Measurements from ENCODE around the gene USP40. TPM values are rescaled to one million over a fixed set of nuclear protein-coding genes. Genes with fewer than 3 reads are reported as not detected.

The USP40 gene
- total RNA-seq, 2 donors from 2014 or later, result 12.9 to 22.4 TPM

- no peak for DNase-seq
- H3K4me1 Mint-ChIP-seq, result no peaks in the 10 kb centered on the region
These were observed 105.7 kb downstream of the USP40 start for GRCh38 chr2:233460726-233461441.

GRCh38 chr2:233459426-233459825 is 107.2 kb downstream of the USP40 start:
- WGBS, 2 experiments (ENCODE audit: insufficient coverage in 1 of 2, insufficient read length in 1 of 2), result 90 to 94% methylated on average over 6 to 10 of the region's 10 CpGs
- Mint-ChIP-seq H3K27me3 (ENCODE audit: insufficient read depth) (no peaks in the 10 kb centered on the region), H3K27ac (no peak overlapping the region), H3K4me1 (no peaks in the 10 kb centered on the region), H3K4me3 (no peak overlapping the region), H3K36me3 (ENCODE audit: low read depth) (peaks cover 36% of the 10 kb centered on the region), H3K9me3 (no peaks in the 10 kb centered on the region)
- Histone ChIP-seq H3K4me3 (ENCODE audit: low read length) (no peak overlapping the region), H3K27me3 (ENCODE audit: control insufficient read depth, insufficient read depth, low read length, poor library complexity, severe bottlenecking) (no peaks in the 10 kb centered on the region), H3K9ac (ENCODE audit: extremely low read depth, low read length, poor library complexity, severe bottlenecking) (no peak overlapping the region), H3K4me1 (ENCODE audit: control insufficient read depth, insufficient read depth, low read length) (no peaks in the 10 kb centered on the region), H3K36me3 (ENCODE audit: control insufficient read depth, insufficient read depth, low read length) (peaks cover 13% of the 10 kb centered on the region), H3K9me3 (ENCODE audit: control insufficient read depth, low read length) (no peaks in the 10 kb centered on the region), H3K27ac (ENCODE audit: low read depth, low read length) (no peak overlapping the region)
- DNase-seq, result no peak
- TF ChIP-seq CTCF (conservative IDR thresholded peaks at IDR 0.05), result no peak

More at GRCh38 chr2:233460726-233461441, 105.7 kb downstream of the USP40 start:
- Histone ChIP-seq H3K36me3 (ENCODE audit: control insufficient read depth, insufficient read depth, low read length) (peaks cover 1% of the 10 kb centered on the region), H3K4me3 (ENCODE audit: low read length) (no peak overlapping the region), H3K27me3 (ENCODE audit: control insufficient read depth, insufficient read depth, low read length, poor library complexity, severe bottlenecking) (no peaks in the 10 kb centered on the region), H3K4me1 (ENCODE audit: control insufficient read depth, insufficient read depth, low read length) (no peaks in the 10 kb centered on the region), H3K9ac (ENCODE audit: extremely low read depth, low read length, poor library complexity, severe bottlenecking) (no peak overlapping the region), H3K27ac (ENCODE audit: low read depth, low read length) (no peak overlapping the region), H3K9me3 (ENCODE audit: control insufficient read depth, low read length) (no peaks in the 10 kb centered on the region)
- TF ChIP-seq CTCF (conservative IDR thresholded peaks at IDR 0.05), result no peak
- H3K27ac Mint-ChIP-seq, result no peak overlapping the region
- H3K9me3 Mint-ChIP-seq, result no peaks in the 10 kb centered on the region
- 90 to 92% methylated on average over 22 to 32 of the region's 32 CpGs for WGBS, 2 experiments (ENCODE audit: insufficient coverage in 1 of 2, insufficient read length in 1 of 2)
- no peak overlapping the region for H3K4me3 Mint-ChIP-seq
- H3K36me3 Mint-ChIP-seq (ENCODE audit: low read depth), result peaks cover 27% of the 10 kb centered on the region
- no peaks in the 10 kb centered on the region for H3K27me3 Mint-ChIP-seq (ENCODE audit: insufficient read depth)

GRCh38 chr2:233458826-233459225 is 107.8 kb downstream of the USP40 start:
- Mint-ChIP-seq H3K4me1 (no peaks in the 10 kb centered on the region), H3K9me3 (no peaks in the 10 kb centered on the region), H3K27ac (no peak overlapping the region), H3K27me3 (ENCODE audit: insufficient read depth) (no peaks in the 10 kb centered on the region), H3K4me3 (no peak overlapping the region), H3K36me3 (ENCODE audit: low read depth) (peaks cover 37% of the 10 kb centered on the region)
- 96 to 97% methylated on average over 5 to 8 of the region's 8 CpGs for WGBS, 2 experiments (ENCODE audit: insufficient coverage in 1 of 2, insufficient read length in 1 of 2)
- H3K36me3 ChIP-seq (ENCODE audit: control insufficient read depth, insufficient read depth, low read length), result peaks cover 16% of the 10 kb centered on the region
- DNase-seq, result no peak
- H3K27me3 ChIP-seq (ENCODE audit: control insufficient read depth, insufficient read depth, low read length, poor library complexity, severe bottlenecking), result no peaks in the 10 kb centered on the region
- no peaks in the 10 kb centered on the region for H3K9me3 ChIP-seq (ENCODE audit: control insufficient read depth, low read length)
- H3K4me3 ChIP-seq (ENCODE audit: low read length), result no peak overlapping the region
- TF ChIP-seq CTCF (conservative IDR thresholded peaks at IDR 0.05), result no peak
- no peaks in the 10 kb centered on the region for H3K4me1 ChIP-seq (ENCODE audit: control insufficient read depth, insufficient read depth, low read length)
- H3K27ac ChIP-seq (ENCODE audit: low read depth, low read length), result no peak overlapping the region
- no peak overlapping the region for H3K9ac ChIP-seq (ENCODE audit: extremely low read depth, low read length, poor library complexity, severe bottlenecking)

Measured in endodermal cell (in vitro differentiated cells).